ENCODE data around the gene ANKRD22.

GRCh38 chr10:88802523-88803285 is 48.9 kb downstream of the ANKRD22 start, which contains the start of gene LIPM:
- TF ChIP-seq, protein P1, sequence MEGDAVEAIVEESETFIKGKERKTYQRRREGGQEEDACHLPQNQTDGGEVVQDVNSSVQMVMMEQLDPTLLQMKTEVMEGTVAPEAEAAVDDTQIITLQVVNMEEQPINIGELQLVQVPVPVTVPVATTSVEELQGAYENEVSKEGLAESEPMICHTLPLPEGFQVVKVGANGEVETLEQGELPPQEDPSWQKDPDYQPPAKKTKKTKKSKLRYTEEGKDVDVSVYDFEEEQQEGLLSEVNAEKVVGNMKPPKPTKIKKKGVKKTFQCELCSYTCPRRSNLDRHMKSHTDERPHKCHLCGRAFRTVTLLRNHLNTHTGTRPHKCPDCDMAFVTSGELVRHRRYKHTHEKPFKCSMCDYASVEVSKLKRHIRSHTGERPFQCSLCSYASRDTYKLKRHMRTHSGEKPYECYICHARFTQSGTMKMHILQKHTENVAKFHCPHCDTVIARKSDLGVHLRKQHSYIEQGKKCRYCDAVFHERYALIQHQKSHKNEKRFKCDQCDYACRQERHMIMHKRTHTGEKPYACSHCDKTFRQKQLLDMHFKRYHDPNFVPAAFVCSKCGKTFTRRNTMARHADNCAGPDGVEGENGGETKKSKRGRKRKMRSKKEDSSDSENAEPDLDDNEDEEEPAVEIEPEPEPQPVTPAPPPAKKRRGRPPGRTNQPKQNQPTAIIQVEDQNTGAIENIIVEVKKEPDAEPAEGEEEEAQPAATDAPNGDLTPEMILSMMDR (IDR thresholded peaks at IDR 0.05; ENCODE audit: extremely low read depth in 1 of 2, insufficient read depth in 1 of 2, low read depth in 1 of 2, low read length in 2 of 2): no peak
- TF ChIP-seq POLR2A (IDR thresholded peaks at IDR 0.05; ENCODE audit: low read depth, low read length) (no peak), POLR2AphosphoS5 (IDR thresholded peaks at IDR 0.05; ENCODE audit: insufficient read depth, low read depth, low read length) (no peak), MYC (IDR thresholded peaks at IDR 0.05; ENCODE audit: low read depth, low read length) (no peak), EZH2 (IDR thresholded peaks at IDR 0.05; ENCODE audit: borderline replicate concordance, low read depth, low read length, severe bottlenecking) (no peak), FOS (IDR thresholded peaks at IDR 0.05; ENCODE audit: borderline replicate concordance, insufficient read depth, low read length) (no peak)
